ENCODE results near the gene ETFBKMT.

DNA sequence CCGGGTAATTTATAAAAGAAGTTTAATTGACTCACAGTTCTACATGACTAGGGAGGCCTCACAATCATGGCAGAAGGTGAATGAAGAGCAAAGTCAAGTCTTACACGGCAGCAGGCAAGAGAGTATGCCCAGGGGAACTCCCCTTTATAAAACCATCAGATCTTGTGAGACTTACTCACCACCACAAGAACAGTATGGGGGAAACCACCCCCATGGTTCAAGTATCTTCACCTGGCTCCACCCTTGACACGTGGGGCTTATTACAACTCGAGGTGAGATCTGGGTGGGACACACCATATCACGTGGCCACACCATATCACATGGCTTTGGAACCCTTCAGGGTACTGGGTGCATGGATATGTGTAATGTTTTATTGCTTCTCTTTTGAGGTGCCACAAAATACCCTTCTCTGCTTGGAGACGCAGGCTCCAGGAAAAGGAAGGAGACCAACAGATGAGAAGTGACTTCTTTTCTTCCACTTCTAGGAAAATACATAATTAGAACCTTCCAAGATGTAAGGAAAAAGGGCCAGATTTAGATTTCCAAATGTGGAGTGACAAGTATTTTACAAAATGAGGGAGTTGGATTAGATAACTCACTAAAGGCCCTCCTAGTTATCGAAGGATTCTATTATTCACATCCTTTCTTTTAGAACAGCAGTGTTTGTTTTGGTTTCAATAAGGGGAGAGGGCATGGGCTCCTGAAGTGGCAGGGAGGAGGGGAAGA, 33.1 kb upstream of the ETFBKMT start:
- TF ChIP-seq, protein P1, sequence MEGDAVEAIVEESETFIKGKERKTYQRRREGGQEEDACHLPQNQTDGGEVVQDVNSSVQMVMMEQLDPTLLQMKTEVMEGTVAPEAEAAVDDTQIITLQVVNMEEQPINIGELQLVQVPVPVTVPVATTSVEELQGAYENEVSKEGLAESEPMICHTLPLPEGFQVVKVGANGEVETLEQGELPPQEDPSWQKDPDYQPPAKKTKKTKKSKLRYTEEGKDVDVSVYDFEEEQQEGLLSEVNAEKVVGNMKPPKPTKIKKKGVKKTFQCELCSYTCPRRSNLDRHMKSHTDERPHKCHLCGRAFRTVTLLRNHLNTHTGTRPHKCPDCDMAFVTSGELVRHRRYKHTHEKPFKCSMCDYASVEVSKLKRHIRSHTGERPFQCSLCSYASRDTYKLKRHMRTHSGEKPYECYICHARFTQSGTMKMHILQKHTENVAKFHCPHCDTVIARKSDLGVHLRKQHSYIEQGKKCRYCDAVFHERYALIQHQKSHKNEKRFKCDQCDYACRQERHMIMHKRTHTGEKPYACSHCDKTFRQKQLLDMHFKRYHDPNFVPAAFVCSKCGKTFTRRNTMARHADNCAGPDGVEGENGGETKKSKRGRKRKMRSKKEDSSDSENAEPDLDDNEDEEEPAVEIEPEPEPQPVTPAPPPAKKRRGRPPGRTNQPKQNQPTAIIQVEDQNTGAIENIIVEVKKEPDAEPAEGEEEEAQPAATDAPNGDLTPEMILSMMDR (IDR thresholded peaks at IDR 0.05): no peak
- no peak for TF ChIP-seq POLR2A (IDR thresholded peaks at IDR 0.05)
